HAP-1 (cell line): ENCODE measurements around the gene FBXL14.

ENCODE experiments used
- DNase-seq, 2 experiments: peaks; one replicate each; pipeline ENCODE4 v3.0.0-alpha.2; 2016 to 2020; ENCODE audit warnings: low spot score in 2 of 2
- H3K27me3 ChIP-seq: fragments of 250-450 bp; sonication (Bioruptor Pico); 2 replicates; pipeline ENCODE4 v1.5.1; 2020; ENCODE audit warnings: low read depth, mild to moderate bottlenecking, moderate library complexity
- H3K36me3 ChIP-seq: fragments of 250-450 bp; sonication (Bioruptor Pico); replicated peaks from 2 replicates; pipeline ENCODE4 v1.5.1; 2020; ENCODE audit warnings: mild to moderate bottlenecking
- H3K4me1 ChIP-seq: fragments of 250-450 bp; sonication (Bioruptor Pico); 2 replicates; pipeline ENCODE4 v1.5.1; 2020; ENCODE audit warnings: mild to moderate bottlenecking
- H3K4me3 ChIP-seq: fragments of 250-450 bp; sonication (Bioruptor Pico); 2 replicates; pipeline ENCODE4 v1.5.1; 2020; ENCODE audit warnings: mild to moderate bottlenecking, moderate library complexity
- H3K9me3 ChIP-seq: fragments of 250-450 bp; sonication (Bioruptor Pico); 2 replicates; pipeline ENCODE4 v1.5.1; 2020; ENCODE audit warnings: mild to moderate bottlenecking, moderate library complexity
- in situ Hi-C: fragments of 300-500 bp; cut with MboI; formaldehyde crosslinking; loops from 3 replicates; pipeline ENCODE4 v1.14.3; 2020; ENCODE audit warnings: low sequenced_read_pairs, inconsistent platforms, mixed read lengths

The FBXL14 gene

DNA sequence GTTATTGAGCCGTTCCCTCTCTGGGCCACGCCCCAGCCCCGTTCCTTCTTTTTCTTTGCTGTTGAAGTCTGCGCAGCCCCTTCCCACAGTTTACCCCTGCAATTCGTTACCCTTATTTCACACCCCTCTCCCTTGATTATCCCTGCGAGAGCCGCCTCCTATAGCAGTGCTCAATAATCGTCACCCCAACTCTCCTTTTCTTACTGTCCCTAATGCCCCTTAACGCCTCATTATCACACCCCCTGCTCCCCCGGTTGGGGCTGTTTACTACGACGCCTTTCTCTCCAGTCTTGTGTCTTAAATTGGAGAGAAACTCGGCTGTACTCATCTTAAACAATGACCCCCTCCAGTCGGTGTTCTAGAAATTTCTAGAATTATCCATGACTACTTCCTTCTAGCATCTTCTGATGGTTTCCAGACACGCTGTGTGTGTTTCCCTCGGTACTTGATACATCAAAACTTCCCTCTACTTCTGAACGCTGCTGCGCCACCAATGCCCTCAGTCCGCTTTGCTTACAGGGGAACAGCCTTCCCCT, 713 bp upstream of the FBXL14 start:
- in situ Hi-C loops, result loop anchor here (25.0 kb wide), 2 partner anchors 658 to 1033 kb away; partner anchors contain the start of gene RAD52
- Histone ChIP-seq H3K27me3 (no peaks in the 10 kb centered on the region), H3K36me3 (no peaks in the 10 kb centered on the region), H3K4me1 (peaks cover 28% of the 10 kb centered on the region), H3K9me3 (no peaks in the 10 kb centered on the region), H3K4me3 (peak overlapping the region; percentile 59)
- DNase-seq, result no peak

DNA sequence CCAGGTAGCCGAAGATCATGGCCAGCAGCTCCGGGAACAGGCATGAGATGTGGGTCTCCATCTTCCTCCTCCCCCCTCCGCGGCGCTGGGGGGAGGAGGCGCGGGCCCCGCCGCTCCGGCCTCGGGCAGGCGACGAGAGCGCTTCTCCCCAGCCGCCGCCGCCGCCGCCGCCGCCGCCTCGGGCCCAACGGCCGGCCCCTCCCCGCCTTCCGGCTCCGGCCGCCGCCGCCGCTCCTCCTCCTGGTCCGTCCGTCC, 448 bp downstream of the FBXL14 start:
- no peaks in the 10 kb centered on the region for H3K36me3 ChIP-seq
- peak overlapping the region; percentile 59 for H3K4me3 ChIP-seq
- in situ Hi-C loops, result loop anchor here (25.0 kb wide), 2 partner anchors 657 to 1032 kb away; partner anchors contain the start of gene RAD52
- peaks cover 37% of the 10 kb centered on the region for H3K4me1 ChIP-seq
- no peaks in the 10 kb centered on the region for H3K9me3 ChIP-seq
- H3K27me3 ChIP-seq, result no peaks in the 10 kb centered on the region
- DNase-seq, result no peak

- H3K9me3 ChIP-seq, result no peaks in the 10 kb centered on the region
- no peaks in the 10 kb centered on the region for H3K27me3 ChIP-seq
- H3K4me1 ChIP-seq, result peaks cover 43% of the 10 kb centered on the region
- H3K36me3 ChIP-seq, result no peaks in the 10 kb centered on the region
- in situ Hi-C loops, result loop anchor here (25.0 kb wide), 2 partner anchors 656 to 1031 kb away; partner anchors contain the start of gene RAD52
- peak in 1 of 2 experiments; percentile 67 for DNase-seq
- peak overlapping the region; percentile 59 for H3K4me3 ChIP-seq
Measured at GRCh38 chr12:1593174-1594005, 991 bp downstream of the FBXL14 start.

DNA sequence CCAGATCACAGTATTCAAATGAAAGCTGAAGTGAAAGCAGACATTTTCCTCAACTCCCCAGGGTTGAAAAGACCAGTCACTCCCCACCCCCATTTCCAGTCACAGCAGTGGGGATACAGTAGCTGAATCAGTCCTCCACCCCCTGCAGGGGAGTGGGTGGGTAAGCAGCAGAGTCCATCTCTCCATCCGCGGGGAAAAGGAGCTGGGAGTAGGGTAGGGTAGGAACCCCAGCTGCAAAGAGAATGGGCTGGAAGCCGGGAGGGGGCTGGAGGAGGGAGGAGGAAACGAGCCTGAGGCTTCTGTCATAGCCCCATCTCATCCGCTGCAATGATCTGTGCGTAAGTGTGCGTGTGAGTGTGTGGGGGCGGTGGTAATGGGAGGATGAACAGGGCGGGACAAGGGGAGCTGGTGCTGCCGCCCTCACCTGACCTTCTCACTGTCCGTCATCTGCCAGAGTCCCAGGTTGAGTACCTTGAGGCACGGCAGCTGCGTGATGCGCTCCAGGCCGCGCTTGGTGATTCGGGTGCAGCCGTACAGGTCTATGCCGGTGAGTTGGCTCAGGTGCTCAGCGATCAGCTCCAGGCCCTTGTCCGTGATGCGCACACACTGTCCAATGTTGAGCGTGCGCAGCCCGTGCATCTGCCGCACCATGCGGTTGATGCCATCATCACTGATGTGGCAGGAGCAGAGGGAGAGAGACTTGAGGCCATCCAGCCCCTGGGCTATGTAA, 1.8 kb downstream of the FBXL14 start:
- in situ Hi-C loops, result loop anchor here (25.0 kb wide), 2 partner anchors 655 to 1030 kb away; partner anchors contain the start of gene RAD52
- DNase-seq, result peak; percentile 19 to 68
- no peaks in the 10 kb centered on the region for H3K9me3 ChIP-seq
- no peaks in the 10 kb centered on the region for H3K36me3 ChIP-seq
- peak overlapping the region; percentile 59 for H3K4me3 ChIP-seq
- peaks cover 48% of the 10 kb centered on the region for H3K4me1 ChIP-seq
- H3K27me3 ChIP-seq, result no peaks in the 10 kb centered on the region

GRCh38 chr12:1591543-1591942, 2.8 kb downstream of the FBXL14 start:
- no peaks in the 10 kb centered on the region for H3K9me3 ChIP-seq
- H3K27me3 ChIP-seq, result no peaks in the 10 kb centered on the region
- H3K4me1 ChIP-seq, result peaks cover 53% of the 10 kb centered on the region
- no peak for DNase-seq
- peak overlapping the region; percentile 9 for H3K4me3 ChIP-seq
- no peaks in the 10 kb centered on the region for H3K36me3 ChIP-seq
- in situ Hi-C loops, result loop anchor here (25.0 kb wide), 2 partner anchors 654 to 1029 kb away; partner anchors contain the start of gene RAD52

DNA sequence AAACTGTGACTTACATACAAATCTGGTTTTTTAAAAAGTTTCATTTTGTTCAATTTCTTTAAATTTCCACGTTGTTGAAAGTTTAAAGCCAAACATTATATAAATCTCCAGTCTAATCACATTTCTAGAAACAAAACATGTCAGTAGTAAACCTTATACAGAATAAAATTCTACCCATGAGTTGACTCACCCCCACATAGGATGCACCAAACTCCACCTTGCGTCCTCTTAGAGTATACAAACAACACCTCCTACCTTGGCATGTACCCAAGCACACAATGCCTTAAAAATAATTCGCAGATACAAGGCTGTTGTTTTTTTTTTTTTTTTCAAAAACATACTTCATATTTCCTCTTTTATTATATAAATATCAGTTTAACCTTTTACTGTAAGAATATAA, 3.3 kb downstream of the FBXL14 start:
- in situ Hi-C loops, result loop anchor here (25.0 kb wide), 2 partner anchors 654 to 1029 kb away; partner anchors contain the start of gene RAD52
- Histone ChIP-seq H3K4me1 (peaks cover 53% of the 10 kb centered on the region), H3K36me3 (no peaks in the 10 kb centered on the region), H3K4me3 (peak overlapping the region; percentile 12), H3K9me3 (no peaks in the 10 kb centered on the region), H3K27me3 (no peaks in the 10 kb centered on the region)
- peak in 1 of 2 experiments; percentile 34 for DNase-seq

GRCh38 chr12:1590221-1590979, 4.0 kb downstream of the FBXL14 start:
- Histone ChIP-seq H3K27me3 (no peaks in the 10 kb centered on the region), H3K9me3 (no peaks in the 10 kb centered on the region), H3K36me3 (no peaks in the 10 kb centered on the region), H3K4me3 (peak overlapping the region; percentile 12), H3K4me1 (peaks cover 53% of the 10 kb centered on the region)
- DNase-seq, result peak; percentile 75 to 80
- in situ Hi-C loops, result loop anchor here (25.0 kb wide), 2 partner anchors 653 to 1028 kb away; partner anchors contain the start of gene RAD52

- Histone ChIP-seq H3K36me3 (no peaks in the 10 kb centered on the region), H3K27me3 (no peaks in the 10 kb centered on the region), H3K4me3 (no peak overlapping the region), H3K9me3 (no peaks in the 10 kb centered on the region), H3K4me1 (peaks cover 50% of the 10 kb centered on the region)
- in situ Hi-C loops, result loop anchor here (5.0 to 25.0 kb wide), 3 partner anchors 466 to 1026 kb away; partner anchors contain the start of gene RAD52
- no peak for DNase-seq
Measured at GRCh38 chr12:1588575-1588947, 5.8 kb downstream of the FBXL14 start.

GRCh38 chr12:1587927-1588574, 6.3 kb downstream of the FBXL14 start:
- in situ Hi-C loops, result loop anchor here (5.0 to 25.0 kb wide), 3 partner anchors 466 to 1026 kb away; partner anchors contain the start of gene RAD52
- H3K27me3 ChIP-seq, result no peaks in the 10 kb centered on the region

GRCh38 chr12:1584326-1584725, 10.1 kb downstream of the FBXL14 start:
- no peaks in the 10 kb centered on the region for H3K27me3 ChIP-seq
- H3K9me3 ChIP-seq, result no peaks in the 10 kb centered on the region
- peaks cover 31% of the 10 kb centered on the region for H3K4me1 ChIP-seq
- in situ Hi-C loops, result loop anchor here (25.0 kb wide), 2 partner anchors 647 to 1022 kb away; partner anchors contain the start of gene RAD52
- DNase-seq, result no peak
- H3K36me3 ChIP-seq, result no peaks in the 10 kb centered on the region
- H3K4me3 ChIP-seq, result no peak overlapping the region

More at GRCh38 chr12:1587927-1588574, 6.3 kb downstream of the FBXL14 start:
- DNase-seq, result peak; percentile 80 to 90
- H3K9me3 ChIP-seq, result no peaks in the 10 kb centered on the region
- no peaks in the 10 kb centered on the region for H3K36me3 ChIP-seq
- H3K4me3 ChIP-seq, result no peak overlapping the region
- H3K4me1 ChIP-seq, result peaks cover 47% of the 10 kb centered on the region

DNA sequence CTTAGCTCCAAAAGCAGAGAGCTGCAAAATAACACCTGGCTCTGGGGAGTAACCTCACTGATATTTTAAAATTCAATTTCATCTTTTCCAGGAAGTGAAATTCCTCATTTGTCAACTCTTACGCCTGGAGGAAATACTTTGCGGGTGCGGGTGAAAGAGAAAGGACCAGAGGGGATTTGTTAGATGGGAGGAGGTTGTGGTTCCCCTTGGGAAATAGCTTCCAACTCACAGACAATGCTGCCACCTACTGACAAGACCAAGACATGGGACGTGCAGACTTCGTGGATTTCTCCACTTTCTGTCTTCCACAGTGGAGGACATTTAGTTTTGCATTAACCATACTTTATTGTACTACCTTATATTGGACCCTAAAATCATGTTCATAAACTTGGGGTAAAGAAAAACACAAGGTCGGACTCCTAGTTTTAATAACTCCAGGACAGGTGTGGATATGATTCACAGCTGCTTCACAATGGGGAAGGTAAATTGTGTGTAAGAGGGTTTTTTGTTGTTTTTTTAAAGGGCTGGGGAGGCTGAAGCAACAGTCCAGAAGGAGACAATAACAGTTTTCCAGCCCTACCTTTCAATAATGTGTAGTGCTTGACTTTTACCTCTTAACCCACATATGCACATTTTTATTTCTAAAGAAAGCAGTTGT, 10.8 kb downstream of the FBXL14 start:
- in situ Hi-C loops, result loop anchor here (25.0 kb wide), 2 partner anchors 646 to 1021 kb away; partner anchors contain the start of gene RAD52
- H3K9me3 ChIP-seq, result no peaks in the 10 kb centered on the region
- no peaks in the 10 kb centered on the region for H3K36me3 ChIP-seq
- no peaks in the 10 kb centered on the region for H3K27me3 ChIP-seq
- peak; percentile 82 to 87 for DNase-seq
- peaks cover 25% of the 10 kb centered on the region for H3K4me1 ChIP-seq
- no peak overlapping the region for H3K4me3 ChIP-seq

DNA sequence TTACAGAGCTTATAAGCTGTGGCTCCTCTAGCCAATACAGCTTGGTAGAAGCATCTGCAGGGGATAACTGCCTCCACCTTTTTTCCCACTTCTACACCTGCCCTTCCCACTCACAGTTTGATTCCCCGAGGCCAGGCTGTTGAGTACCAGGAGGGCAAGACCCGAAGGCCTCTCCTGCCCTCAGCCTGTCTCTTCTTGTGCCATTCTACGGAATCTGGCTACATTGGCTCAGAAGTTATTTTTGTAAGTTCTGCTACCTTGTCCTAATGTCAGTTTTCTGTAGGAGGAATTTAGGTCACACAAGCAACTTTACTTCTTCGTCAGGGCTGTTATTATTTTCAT, 11.7 kb downstream of the FBXL14 start:
- Histone ChIP-seq H3K27me3 (no peaks in the 10 kb centered on the region), H3K4me3 (no peak overlapping the region), H3K4me1 (peaks cover 19% of the 10 kb centered on the region), H3K9me3 (no peaks in the 10 kb centered on the region), H3K36me3 (no peaks in the 10 kb centered on the region)
- no peak for DNase-seq
- in situ Hi-C loops, result loop anchor here (25.0 kb wide), 2 partner anchors 645 to 1020 kb away; partner anchors contain the start of gene RAD52
